Adrenal gland (tissue), 12 donors: ENCODE measurements around the gene FAM53B. TPM values are rescaled to one million over a fixed set of nuclear protein-coding genes. Genes with fewer than 3 reads are reported as not detected.
A peak's percentile ranks its signal among the peaks of the same experiment; 100 is the strongest.

Experiments used
- DNase-seq, 7 donors: peaks; one replicate each; pipeline ENCODE4 v3.0.0-alpha.2; 2019 to 2020
- H3K27ac ChIP-seq, 5 donors: fragments of 200-600 bp; sonication (generic) in 4 of 5; 1 replicate in 3 of 5; 2 replicates in 2 of 5; pipeline versions ENCODE4 v1.5.1 to v1.8.0; 2016 to 2020; ENCODE audit warnings: mild to moderate bottlenecking in 1 of 5
- H3K27me3 ChIP-seq: fragments of 200-600 bp; 2 replicates; pipeline ENCODE4 v1.8.0; 2021
- H3K36me3 ChIP-seq, 2 donors: fragments of 200-600 bp; replicated peaks in 1 of 2; 1 replicate in 1 of 2; 2 replicates in 1 of 2; pipeline versions ENCODE4 v1.5.1 to v1.8.0; 2018 to 2022
- H3K4me1 ChIP-seq, 2 donors: fragments of 200-600 bp; replicated peaks in 1 of 2; 1 replicate in 1 of 2; 2 replicates in 1 of 2; pipeline versions ENCODE4 v1.5.1 to v1.8.0; 2018 to 2021
- H3K4me3 ChIP-seq, 4 donors: fragments of 200-600 bp; sonication (generic) in 3 of 4; one replicate each; pipeline ENCODE4 v1.5.1; 2016 to 2018
- H3K9me3 ChIP-seq, 3 donors: fragments of 200-600 bp; sonication (generic) in 1 of 3; replicated peaks in 1 of 3; 1 replicate in 2 of 3; 2 replicates in 1 of 3; pipeline versions ENCODE4 v1.5.1 to v1.8.0; 2016 to 2021
- CTCF ChIP-seq, 6 experiments: fragments of 450-650 bp in 4 of 6; fragments of 200-600 bp in 2 of 6; sonication (generic) in 1 of 6; IDR thresholded peaks; 1 replicate in 5 of 6; 2 replicates in 1 of 6; pipeline versions ENCODE4 v1.5.1 to v1.8.0; 2016 to 2021; ENCODE audit warnings: antibody characterized with exemption in 6 of 6, mild to moderate bottlenecking in 2 of 6, moderate library complexity in 1 of 6
- POLR2A ChIP-seq, 2 donors: fragments of 450-650 bp; IDR thresholded peaks; one replicate each; pipeline ENCODE4 v1.6.1; 2017; ENCODE audit warnings: antibody characterized with exemption in 2 of 2, mild to moderate bottlenecking in 2 of 2, moderate library complexity in 1 of 2
- WGBS, 4 donors: extraction: QIAGEN DNeasy Blood & Tissue Kit in 2 of 4; methylation state at CpG; one replicate each; pipeline versions ENCODE4 v1.1.5 to v1.1.7; 2013 to 2017; 5-methylcytosine and 5-hydroxymethylcytosine counted together
- intact Hi-C, 2 donors: fragments of 100-400 bp; cut with DNase I; formaldehyde crosslinking; loops; one replicate each; pipeline versions ENCODE4 v1.14.1 to v1.15.0; 2022 to 2023
- polyA plus RNA-seq, 3 donors: library from polyadenylated mRNA; stranded (reverse); fragments of 200-250 nt in 2 of 3; fragments of 350-450 nt in 1 of 3; fragmentation: Illumina TruSeq in 1 of 3; extraction: RNeasy Lipid Tissue Mini Kit (QIAGEN cat#74804) in 1 of 3; gene quantifications; one replicate each; pipeline ENCODE4 v1.2.3, GENCODE V29; 2013 to 2014
- total RNA-seq, 9 donors: library from RNA; depleted of rRNA in 4 of 9; stranded (reverse); fragments of >200 nt in 4 of 9; fragments of 120-200 nt in 1 of 9; fragmentation: NEBNext Ultra II Directional in 1 of 9; extraction: Animal tissue kit (Norgen Biotek cat#: 25700) in 1 of 9; gene quantifications; one replicate each; pipeline versions ENCODE4 v1.1.0 to v1.2.4, GENCODE V29; 2013 to 2023
- donor health status: healthy with polysubstance abuse.
- donor health status: Bipolar disorder and iron deficiency.
- donor health status: DM: yes; HTN: yes; CAD: no.
- donor health status: DM: no; HTN: no; CAD: no.
- donor health status: DM: no; HTN: no; CAD: no.
- donor health status: DM: yes; HTN: yes; CAD: no.

The FAM53B gene
- total and polyA plus RNA-seq, 12 donors = 15.1 to 90.9 (median 65.5) TPM

- peaks cover 0 to 15% of the 10 kb centered on the region in 2 donors for H3K36me3 ChIP-seq
- intact Hi-C loops = loop anchor here in 1 of 2 donors (5.0 kb wide), 1 partner anchor 33 kb away; no protein-coding TSS in a partner anchor
- 80 to 86% (median 83%) methylated on average over 11 of the region's 11 CpGs for WGBS, 4 donors
- H3K4me1 ChIP-seq = peaks cover 96 to 100% of the 10 kb centered on the region in 2 donors
- DNase-seq = peak in 1 of 7 donors; percentile 16
- peak overlapping the region; percentile 94 to 98 (median 95) for H3K27ac ChIP-seq
- no peaks in the 10 kb centered on the region for H3K9me3 ChIP-seq
- TF ChIP-seq POLR2A (IDR thresholded peaks at IDR 0.05) (no peak), CTCF (IDR thresholded peaks at IDR 0.05) (no peak)
- H3K27me3 ChIP-seq = no peaks in the 10 kb centered on the region
- H3K4me3 ChIP-seq = no peak overlapping the region
Observed at GRCh38 chr10:124704428-124705380, 39.5 kb downstream of the FAM53B start.

DNA sequence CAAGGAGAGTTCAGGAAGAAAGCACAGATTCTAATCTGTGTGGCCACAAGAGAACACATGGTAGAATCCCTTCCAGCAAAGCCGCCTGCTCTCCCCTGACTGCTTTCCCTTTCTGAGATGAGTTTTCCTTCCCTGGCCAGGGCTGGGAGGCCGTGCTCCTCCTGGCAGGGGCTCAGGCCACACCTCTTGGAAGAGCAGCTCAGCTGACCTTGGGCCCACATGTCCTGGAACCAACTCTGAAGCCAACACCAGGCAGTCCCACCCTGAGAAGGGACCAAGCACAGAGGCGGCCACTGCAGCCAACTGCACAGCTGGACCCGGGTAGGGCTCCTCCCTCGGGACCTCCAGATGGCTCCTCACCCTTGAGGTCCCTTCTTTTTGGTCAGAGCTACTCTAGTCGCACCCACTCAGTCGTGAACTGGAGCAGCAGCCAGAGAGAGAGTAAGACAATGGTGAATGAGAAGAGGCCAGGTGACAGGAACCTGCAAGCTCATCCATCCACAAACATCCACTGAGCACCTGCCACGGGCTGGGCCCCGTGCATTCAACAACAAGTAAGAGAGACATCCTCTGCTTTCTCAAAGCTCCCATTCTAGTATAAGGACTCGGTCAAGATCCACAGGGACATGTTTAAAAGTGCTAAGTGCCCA is 40.3 kb downstream of the FAM53B start:
- no peaks in the 10 kb centered on the region for H3K9me3 ChIP-seq
- intact Hi-C loops = loop anchor here in 1 of 2 donors (5.0 kb wide), 1 partner anchor 33 kb away; no protein-coding TSS in a partner anchor
- no peaks in the 10 kb centered on the region for H3K27me3 ChIP-seq
- H3K4me3 ChIP-seq = peak overlapping the region in 1 of 4 donors; percentile 10
- peak; percentile 79 to 96 (median 93) for DNase-seq
- 31 to 39% (median 35%) methylated on average over 6 to 10 of the region's 10 CpGs for whole genome bisulfite sequencing, 4 donors
- H3K27ac ChIP-seq = peak overlapping the region; percentile 94 to 98 (median 95)
- TF ChIP-seq POLR2A (IDR thresholded peaks at IDR 0.05) = peak in 1 of 2 donors; percentile 93
- TF ChIP-seq CTCF (IDR thresholded peaks at IDR 0.05) = no peak
- H3K4me1 ChIP-seq = peaks cover 93 to 100% of the 10 kb centered on the region in 2 donors
- peaks cover 0 to 15% of the 10 kb centered on the region in 2 donors for H3K36me3 ChIP-seq

- Histone ChIP-seq H3K27ac (peak overlapping the region; percentile 94 to 98 (median 95)), H3K36me3 (peaks cover 0 to 15% of the 10 kb centered on the region in 2 donors), H3K4me3 (peak overlapping the region in 1 of 4 donors; percentile 10), H3K4me1 (peaks cover 87 to 100% of the 10 kb centered on the region in 2 donors), H3K27me3 (no peaks in the 10 kb centered on the region), H3K9me3 (no peaks in the 10 kb centered on the region)
- WGBS, 4 donors = 59 to 71% (median 60%) methylated on average over 7 of the region's 7 CpGs
- no peak for DNase-seq
- intact Hi-C loops = loop anchor here in 1 of 2 donors (5.0 kb wide), 1 partner anchor 34 kb away; no protein-coding TSS in a partner anchor
- TF ChIP-seq POLR2A (IDR thresholded peaks at IDR 0.05) (no peak), CTCF (IDR thresholded peaks at IDR 0.05) (no peak)
Observed at GRCh38 chr10:124703372-124703771, 40.8 kb downstream of the FAM53B start.
